ENCODE results near the gene TTC32.

Gene TTC32

DNA sequence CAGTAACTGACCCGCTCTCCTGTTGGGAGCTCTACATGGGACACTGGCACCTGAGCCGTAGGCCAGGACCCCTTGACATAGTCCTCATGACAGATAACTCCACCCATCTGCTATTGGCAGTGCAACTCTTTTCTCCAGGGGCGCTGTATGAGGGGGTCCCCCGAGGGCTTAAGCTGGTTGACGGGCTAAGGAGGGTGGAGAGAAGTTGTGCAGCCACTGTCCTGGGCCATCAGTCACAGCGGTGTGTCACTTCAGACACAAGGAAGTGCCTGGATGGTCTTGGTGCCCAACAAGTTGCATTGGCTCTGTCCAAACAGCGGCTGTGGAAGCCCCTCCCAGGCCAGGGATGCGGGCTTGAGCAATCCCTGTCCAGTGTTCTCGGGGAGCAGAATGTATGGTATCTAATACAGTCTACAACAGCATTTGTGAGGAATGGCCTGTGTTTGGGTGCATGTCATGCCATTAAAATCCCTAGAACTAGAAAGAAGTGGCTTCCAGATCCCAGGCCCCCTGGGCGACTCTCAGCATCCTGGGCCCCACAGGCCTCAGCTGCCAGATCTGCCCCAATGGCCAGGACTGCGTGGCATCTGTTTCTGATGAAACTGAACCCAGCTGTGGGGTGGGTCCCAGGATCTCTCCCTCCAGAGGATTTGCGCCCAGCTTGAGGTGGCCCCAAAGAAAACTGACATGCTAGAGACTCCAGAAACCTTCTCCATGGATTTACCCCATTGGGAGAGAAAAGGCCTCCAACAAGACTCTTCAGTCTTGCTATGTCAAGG is 23.3 kb downstream of the TTC32 start:
- no peak for DNase-seq (ENCODE audit: low read depth in 2 of 3, low spot score in 1 of 3)

- no peak for DNase-seq (ENCODE audit: low read depth in 2 of 3, low spot score in 1 of 3)
Observed at GRCh38 chr2:19876751-19877150, 25.0 kb downstream of the TTC32 start.

- no peak for DNase-seq (ENCODE audit: low read depth in 2 of 3, low spot score in 1 of 3)
Observed at GRCh38 chr2:19875280-19875679, 26.5 kb downstream of the TTC32 start.

- DNase-seq (ENCODE audit: low read depth in 2 of 3, low spot score in 1 of 3) = no peak
Observed at GRCh38 chr2:19874726-19875125, 27.1 kb downstream of the TTC32 start.

GRCh38 chr2:19873014-19873413 is 28.8 kb downstream of the TTC32 start:
- no peak for DNase-seq (ENCODE audit: low read depth in 2 of 3, low spot score in 1 of 3)

DNA sequence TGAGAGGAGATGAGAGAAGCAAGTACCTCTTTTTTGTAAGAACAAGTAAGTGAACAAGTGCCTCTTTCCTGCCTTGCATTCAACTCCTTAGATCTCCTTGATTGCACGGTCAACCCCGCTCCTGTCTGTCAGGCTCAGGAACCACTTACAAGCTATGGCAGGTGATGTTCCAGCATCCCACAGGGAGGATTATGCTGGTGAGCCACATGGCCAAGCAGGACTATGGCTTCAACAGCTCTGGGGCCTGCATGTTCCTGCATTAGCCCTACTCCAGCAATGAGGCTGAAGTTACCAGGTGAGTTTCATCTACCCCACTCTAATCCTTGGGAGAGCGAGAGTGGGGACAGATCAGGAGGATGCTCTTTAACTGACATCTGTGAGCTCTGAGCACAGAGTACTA is 29.5 kb downstream of the TTC32 start:
- no peak for DNase-seq (ENCODE audit: low read depth in 2 of 3, low spot score in 1 of 3)

- DNase-seq (ENCODE audit: low read depth in 2 of 3, low spot score in 1 of 3) = no peak
Observed at GRCh38 chr2:19871836-19872235, 29.9 kb downstream of the TTC32 start.

- DNase-seq (ENCODE audit: low read depth in 2 of 3, low spot score in 1 of 3) = no peak
Observed at GRCh38 chr2:19870792-19871191, 31.0 kb downstream of the TTC32 start.

GRCh38 chr2:19868701-19869580 is 32.8 kb downstream of the TTC32 start:
- DNase-seq (ENCODE audit: low read depth in 2 of 3, low spot score in 1 of 3) = peak; percentile 10 to 46 (median 30)

DNA sequence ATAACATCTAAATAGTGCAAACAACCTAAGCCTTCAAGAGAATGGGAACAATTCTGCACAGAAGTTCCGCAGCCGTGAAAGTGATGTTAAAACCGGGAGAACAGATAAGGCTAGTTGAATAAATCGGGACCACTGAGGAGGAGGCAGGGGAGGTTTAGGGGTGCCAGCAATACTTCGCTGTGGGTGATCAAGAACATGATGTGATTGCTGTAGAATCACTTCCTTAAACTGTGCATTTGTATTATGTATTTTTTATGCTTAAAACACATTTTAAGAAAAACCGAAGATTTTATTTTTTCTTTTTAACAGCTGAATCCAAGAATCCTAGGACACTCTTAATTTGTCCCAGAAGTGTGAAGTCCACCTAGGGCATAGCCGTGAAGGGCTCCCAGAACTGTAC is 33.6 kb downstream of the TTC32 start:
- DNase-seq (ENCODE audit: low read depth in 2 of 3, low spot score in 1 of 3) = no peak

GRCh38 chr2:19866771-19867170 is 35.0 kb downstream of the TTC32 start:
- no peak for DNase-seq (ENCODE audit: low read depth in 2 of 3, low spot score in 1 of 3)

DNA sequence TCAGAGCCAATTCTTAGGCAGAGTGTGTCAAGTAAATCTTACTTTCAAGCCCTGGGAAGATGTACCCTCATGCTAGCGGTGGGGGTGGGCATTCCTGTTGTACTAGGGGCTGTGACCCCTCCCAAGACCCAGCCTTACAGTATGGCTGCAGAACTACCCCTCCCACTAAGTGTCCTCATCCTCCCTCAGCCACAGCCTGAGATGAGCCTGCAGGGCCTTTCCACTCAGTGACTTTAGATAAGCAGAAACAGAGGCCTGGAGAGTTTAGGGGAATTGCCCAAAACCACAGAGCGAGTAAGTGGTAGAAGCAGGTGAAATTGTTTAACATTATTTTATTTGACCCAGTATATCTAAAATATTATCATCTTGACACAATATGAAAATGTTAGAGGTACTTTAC is 36.6 kb downstream of the TTC32 start:
- no peak for DNase-seq (ENCODE audit: low read depth in 2 of 3, low spot score in 1 of 3)

DNA sequence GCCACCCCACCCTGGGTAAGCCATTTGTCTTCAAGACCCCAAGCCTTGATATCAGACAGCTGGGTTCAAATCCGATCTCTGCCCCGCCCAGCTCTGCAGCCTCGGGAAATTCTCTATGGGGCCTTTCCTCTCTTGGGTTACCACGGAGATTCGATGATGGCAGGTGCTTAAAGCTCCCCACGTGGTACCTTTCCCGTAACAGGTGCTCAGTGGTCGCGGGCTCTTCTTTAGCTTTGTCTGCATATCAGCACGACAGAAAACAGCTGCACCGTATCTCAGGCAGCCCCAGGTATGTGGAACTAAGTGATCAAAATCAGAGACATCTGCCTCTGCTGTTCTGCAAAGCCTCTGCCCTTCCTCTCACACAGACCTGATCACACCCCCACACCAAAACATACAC is 37.4 kb downstream of the TTC32 start:
- no peak for DNase-seq (ENCODE audit: low read depth in 2 of 3, low spot score in 1 of 3)

- peak; percentile 33 to 60 (median 57) for DNase-seq (ENCODE audit: low read depth in 2 of 3, low spot score in 1 of 3)
Observed at GRCh38 chr2:19863303-19864041, 38.3 kb downstream of the TTC32 start.

DNA sequence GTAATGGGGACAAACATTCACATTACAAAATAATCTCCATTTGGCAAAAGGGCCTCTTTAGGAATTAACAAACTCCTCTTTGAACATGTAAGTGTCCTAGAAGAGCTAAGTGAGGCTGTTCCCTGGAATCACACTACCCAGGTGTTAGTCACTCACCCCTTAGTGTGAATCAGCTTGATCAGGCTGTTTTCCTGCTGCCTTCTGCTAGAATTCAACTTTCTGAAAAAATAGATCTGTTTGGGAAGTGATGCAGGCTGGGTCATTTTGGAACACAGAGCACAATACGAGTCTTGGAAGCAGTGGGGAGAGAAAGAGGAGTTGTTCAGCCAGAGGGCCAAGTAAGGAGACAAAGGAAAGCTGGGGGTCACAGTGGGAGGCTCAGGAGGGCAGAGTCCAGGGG is 40.0 kb downstream of the TTC32 start:
- no peak for DNase-seq (ENCODE audit: low read depth in 2 of 3, low spot score in 1 of 3)

DNA sequence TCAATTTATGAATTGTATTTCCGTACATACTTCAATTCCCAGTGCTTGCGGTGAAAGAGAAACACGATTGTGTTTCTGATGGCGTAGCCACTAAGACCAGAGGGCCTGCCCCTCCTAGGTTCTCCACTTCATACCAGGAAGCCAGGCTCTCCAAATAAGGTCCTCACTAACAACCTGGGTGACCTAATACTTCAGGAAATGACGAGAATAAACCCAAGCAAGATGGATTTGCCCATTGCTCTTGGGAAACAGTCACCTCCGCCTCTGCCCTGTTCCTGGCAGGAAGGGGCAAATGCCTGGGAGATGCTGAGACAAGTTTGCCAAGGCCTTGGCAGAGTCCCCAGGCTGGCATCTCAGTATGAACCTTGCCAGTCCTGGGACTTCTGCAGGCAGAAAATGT is 41.8 kb downstream of the TTC32 start:
- DNase-seq (ENCODE audit: low read depth in 2 of 3, low spot score in 1 of 3) = no peak

GRCh38 chr2:19859565-19859964 is 42.2 kb downstream of the TTC32 start:
- no peak for DNase-seq (ENCODE audit: low read depth in 2 of 3, low spot score in 1 of 3)

GRCh38 chr2:19857806-19858205 is 44.0 kb downstream of the TTC32 start:
- DNase-seq (ENCODE audit: low read depth in 2 of 3, low spot score in 1 of 3) = no peak

DNA sequence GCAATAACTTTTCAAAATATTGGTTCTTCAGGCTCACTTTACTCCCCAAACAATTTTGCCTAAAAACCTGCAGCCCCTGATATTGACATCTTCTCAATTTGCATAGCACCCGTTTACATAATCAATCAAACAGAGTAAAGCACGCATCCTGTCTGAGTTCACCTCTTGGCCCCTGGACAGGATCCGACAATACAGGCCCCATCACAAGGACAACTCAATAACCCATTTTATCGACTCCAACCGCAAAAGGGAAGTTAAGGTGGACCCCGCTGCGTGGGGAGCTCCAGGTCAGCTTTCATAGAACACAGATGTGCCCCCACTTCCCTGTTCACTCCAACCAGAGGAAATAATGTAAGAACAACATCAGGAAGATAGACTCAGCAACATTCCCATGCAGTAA is 44.7 kb downstream of the TTC32 start:
- DNase-seq (ENCODE audit: low read depth in 2 of 3, low spot score in 1 of 3) = no peak

DNA sequence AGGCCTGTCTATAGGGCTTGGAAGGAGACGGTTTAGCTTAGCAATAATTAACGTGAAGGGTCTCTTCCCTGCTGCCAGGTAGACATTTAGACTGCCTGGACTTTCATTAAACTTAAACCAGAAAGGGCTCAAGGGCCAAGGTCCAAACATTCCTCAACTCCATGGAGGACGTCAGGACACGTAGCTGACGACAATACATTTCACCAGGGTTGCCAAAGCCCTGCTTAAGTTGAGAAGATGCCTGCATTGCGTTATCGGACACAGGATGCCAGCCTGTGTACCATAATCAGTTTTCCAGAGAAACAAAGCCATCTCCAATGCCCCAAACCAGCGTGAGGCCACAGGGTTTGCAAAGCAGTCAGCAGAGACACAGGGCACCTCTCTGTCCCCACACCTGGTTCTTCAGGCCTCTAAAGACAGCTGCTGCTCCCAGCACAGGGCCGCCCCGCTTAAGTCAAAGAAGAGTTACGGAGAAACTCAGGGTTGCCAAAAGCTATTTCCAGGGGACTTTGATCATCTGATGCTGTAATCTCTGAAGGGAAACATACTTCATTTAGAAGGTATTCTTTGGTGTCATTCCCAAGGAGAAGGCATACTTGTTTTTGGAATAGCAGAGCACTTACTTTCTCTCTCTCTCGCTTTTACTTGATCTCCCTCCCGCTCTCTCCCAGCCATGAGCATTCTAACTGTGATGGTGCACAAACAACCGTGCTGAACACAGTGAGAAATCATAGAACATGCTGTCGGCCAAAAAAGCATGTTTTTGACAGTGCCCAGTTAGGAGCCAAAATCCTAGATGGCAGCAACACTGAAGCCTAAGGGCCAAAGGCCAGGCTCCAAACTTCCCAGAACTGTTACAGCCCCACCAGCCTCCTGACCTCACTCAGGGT is 46.0 kb downstream of the TTC32 start:
- DNase-seq (ENCODE audit: low read depth in 2 of 3, low spot score in 1 of 3) = no peak

Data from stimulated activated CD4-positive, alpha-beta T cell treated with anti-CD3 and anti-CD28 coated beads, Interleukin-12 subunit alpha, Interleukin-12 subunit beta, amount 100 ng/mL, for 48 hours (primary cell).